ENCODE measurements around the gene ACSF3.

The ACSF3 gene

DNA sequence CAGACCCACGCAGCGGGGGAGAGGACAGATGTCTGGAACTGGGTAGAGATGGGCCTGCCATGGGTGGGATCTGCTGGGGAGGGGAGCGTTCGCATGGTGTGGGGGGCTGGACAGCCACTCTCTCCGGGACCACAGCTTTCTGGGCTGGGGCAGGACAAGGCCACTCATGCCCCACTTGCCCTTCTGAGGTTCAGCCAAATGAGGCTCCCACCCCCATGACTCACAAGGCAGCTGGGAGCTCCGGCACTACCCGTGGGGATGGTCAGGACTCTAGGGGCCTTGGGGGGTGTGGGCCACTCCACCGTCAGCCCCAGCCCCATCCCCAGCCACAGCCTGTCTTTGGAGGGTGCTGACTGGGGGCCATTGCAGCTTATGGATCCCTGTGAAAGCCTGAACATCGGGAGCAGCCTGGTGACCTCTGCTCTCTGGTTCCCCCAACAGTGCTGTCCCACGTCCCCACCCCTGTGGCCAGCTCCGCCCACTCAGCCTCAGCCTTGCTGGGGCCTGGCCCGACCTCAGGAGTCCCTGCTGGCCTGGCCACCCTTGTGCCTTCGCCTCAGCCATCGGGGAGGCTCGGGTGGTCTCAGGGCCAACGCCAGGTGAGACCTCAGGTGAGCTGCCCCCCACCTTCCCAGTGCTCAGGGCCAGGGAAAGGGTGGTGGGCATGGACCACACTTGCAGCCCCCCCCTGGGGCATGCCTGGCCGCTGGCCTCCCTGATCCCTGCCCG is 73.2 kb downstream of the ACSF3 start:
- Histone ChIP-seq H3K4me1 (ENCODE audit: control insufficient read depth in 2 of 2, insufficient read depth in 2 of 2, low read length in 2 of 2) (peaks cover 16% of the 10 kb centered on the region in 2 donors), H3K27ac (ENCODE audit: low read depth in 2 of 2, low read length in 2 of 2) (no peak overlapping the region), H3K9ac (ENCODE audit: low read depth in 1 of 2, low read length in 2 of 2) (peak overlapping the region in 1 of 2 donors; percentile 45), H3K27me3 (ENCODE audit: control insufficient read depth in 2 of 2, insufficient read depth in 2 of 2, low read length in 2 of 2) (peaks cover 9 to 16% of the 10 kb centered on the region in 2 donors), H3K4me3 (ENCODE audit: low read length in 2 of 2) (peak overlapping the region in 1 of 2 donors; percentile 20), H3K9me3 (ENCODE audit: control insufficient read depth in 2 of 2, low read length in 2 of 2) (no peaks in the 10 kb centered on the region), H3K36me3 (ENCODE audit: control insufficient read depth in 2 of 2, insufficient read depth in 2 of 2, low read length in 2 of 2) (no peaks in the 10 kb centered on the region)

DNA sequence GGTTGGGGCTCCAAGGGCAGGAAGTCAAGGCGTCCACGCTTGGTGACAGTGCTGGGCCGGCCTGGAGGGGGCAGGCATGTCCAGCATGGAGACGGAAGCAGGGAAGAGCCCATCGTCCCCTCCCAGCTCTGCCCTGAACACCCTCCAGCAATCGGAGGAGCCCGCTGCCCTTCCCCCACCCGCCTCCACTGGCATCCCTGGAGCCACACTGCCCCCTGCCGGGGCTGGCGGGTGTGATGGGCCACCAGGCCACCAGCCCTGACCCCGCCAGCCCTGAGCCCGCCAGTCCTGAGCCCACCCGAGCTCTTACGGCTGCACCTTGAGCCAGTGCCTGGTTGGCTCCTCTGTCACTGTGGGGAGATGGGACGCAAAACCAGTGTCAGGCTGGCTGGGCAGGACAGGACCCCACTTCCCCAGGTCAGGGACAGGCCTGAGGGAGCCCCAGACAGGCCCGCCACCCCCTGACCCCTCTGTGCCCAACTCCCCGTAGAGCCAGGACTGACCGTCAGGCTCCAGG is 73.8 kb downstream of the ACSF3 start:
- Histone ChIP-seq H3K27ac (ENCODE audit: low read depth in 2 of 2, low read length in 2 of 2) (no peak overlapping the region), H3K4me3 (ENCODE audit: low read length in 2 of 2) (peak overlapping the region in 1 of 2 donors; percentile 20), H3K9me3 (ENCODE audit: control insufficient read depth in 2 of 2, low read length in 2 of 2) (no peaks in the 10 kb centered on the region), H3K9ac (ENCODE audit: low read depth in 1 of 2, low read length in 2 of 2) (peak overlapping the region in 1 of 2 donors; percentile 45), H3K36me3 (ENCODE audit: control insufficient read depth in 2 of 2, insufficient read depth in 2 of 2, low read length in 2 of 2) (no peaks in the 10 kb centered on the region), H3K27me3 (ENCODE audit: control insufficient read depth in 2 of 2, insufficient read depth in 2 of 2, low read length in 2 of 2) (peaks cover 9 to 19% of the 10 kb centered on the region in 2 donors), H3K4me1 (ENCODE audit: control insufficient read depth in 2 of 2, insufficient read depth in 2 of 2, low read length in 2 of 2) (peaks cover 16% of the 10 kb centered on the region in 2 donors)

DNA sequence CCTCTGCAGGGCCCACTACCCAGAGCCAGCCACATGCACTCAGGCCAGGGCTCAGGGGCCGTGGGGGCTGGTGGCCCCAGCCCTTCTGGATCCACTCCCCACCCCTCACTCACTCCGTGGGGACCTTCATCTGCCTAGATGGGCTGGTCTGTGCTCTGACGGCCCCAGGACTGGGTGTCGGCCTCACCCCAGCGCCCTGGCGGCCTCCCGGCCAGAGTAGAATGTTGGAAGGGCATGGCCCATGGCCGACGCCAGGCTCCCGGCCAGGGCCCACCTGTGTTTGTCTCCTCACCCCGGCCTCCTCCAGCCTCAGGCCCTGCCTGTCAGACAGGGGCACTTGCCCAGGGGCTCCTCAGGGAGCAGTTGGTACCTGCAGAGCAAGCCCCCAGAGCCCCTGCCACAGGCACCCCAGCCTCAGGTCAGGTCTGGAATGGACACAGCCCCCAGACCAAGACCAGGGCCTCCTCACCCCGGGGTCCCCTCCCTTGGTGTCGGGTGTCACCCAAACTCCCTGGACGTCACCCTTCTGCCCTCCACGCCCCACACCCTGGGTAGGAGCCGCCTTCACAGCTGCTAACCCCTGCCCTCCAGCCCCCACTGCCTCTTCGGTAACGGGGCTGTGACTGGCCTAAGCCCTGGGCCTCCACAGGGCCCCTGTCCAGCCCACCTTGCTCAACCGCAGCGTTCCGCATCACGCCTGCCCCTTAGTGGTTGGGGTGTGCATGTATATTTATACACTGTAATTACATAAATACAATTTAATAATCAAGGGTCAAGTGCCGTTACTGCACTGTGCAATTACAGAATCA is 74.9 kb downstream of the ACSF3 start:
- H3K36me3 ChIP-seq (ENCODE audit: control insufficient read depth in 2 of 2, insufficient read depth in 2 of 2, low read length in 2 of 2), result no peaks in the 10 kb centered on the region
- no peak overlapping the region for H3K4me3 ChIP-seq (ENCODE audit: low read length in 2 of 2)
- no peak overlapping the region for H3K27ac ChIP-seq (ENCODE audit: low read depth in 2 of 2, low read length in 2 of 2)
- no peak overlapping the region for H3K9ac ChIP-seq (ENCODE audit: low read depth in 1 of 2, low read length in 2 of 2)
- H3K9me3 ChIP-seq (ENCODE audit: control insufficient read depth in 2 of 2, low read length in 2 of 2), result no peaks in the 10 kb centered on the region
- peaks cover 14 to 20% of the 10 kb centered on the region in 2 donors for H3K27me3 ChIP-seq (ENCODE audit: control insufficient read depth in 2 of 2, insufficient read depth in 2 of 2, low read length in 2 of 2)
- H3K4me1 ChIP-seq (ENCODE audit: control insufficient read depth in 2 of 2, insufficient read depth in 2 of 2, low read length in 2 of 2), result peaks cover 15 to 16% of the 10 kb centered on the region in 2 donors

DNA sequence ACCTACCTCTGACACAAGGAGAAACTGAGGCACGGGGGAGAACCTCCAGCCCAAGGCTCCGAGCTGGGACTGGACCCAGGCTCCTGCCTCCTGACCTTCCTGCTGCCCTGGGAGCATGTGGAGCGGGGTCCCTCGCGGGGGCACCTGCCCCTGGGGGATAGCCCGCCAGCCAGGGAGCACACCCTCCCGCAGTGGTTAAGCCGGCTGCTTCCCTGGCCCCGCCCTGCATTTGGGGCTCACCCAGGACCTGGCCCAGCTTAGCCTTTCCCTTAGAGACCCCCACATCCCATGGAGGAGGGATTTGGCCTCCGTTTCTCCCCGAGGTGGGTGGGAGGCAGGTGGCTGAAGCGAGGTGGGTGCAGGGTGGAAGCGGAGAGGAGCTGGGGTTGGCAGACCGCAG is 76.1 kb downstream of the ACSF3 start:
- no peaks in the 10 kb centered on the region for H3K36me3 ChIP-seq (ENCODE audit: control insufficient read depth in 2 of 2, insufficient read depth in 2 of 2, low read length in 2 of 2)
- peaks cover 13 to 16% of the 10 kb centered on the region in 2 donors for H3K4me1 ChIP-seq (ENCODE audit: control insufficient read depth in 2 of 2, insufficient read depth in 2 of 2, low read length in 2 of 2)
- no peaks in the 10 kb centered on the region for H3K9me3 ChIP-seq (ENCODE audit: control insufficient read depth in 2 of 2, low read length in 2 of 2)
- H3K9ac ChIP-seq (ENCODE audit: low read depth in 1 of 2, low read length in 2 of 2), result no peak overlapping the region
- H3K4me3 ChIP-seq (ENCODE audit: low read length in 2 of 2), result no peak overlapping the region
- peaks cover 18 to 20% of the 10 kb centered on the region in 2 donors for H3K27me3 ChIP-seq (ENCODE audit: control insufficient read depth in 2 of 2, insufficient read depth in 2 of 2, low read length in 2 of 2)
- no peak overlapping the region for H3K27ac ChIP-seq (ENCODE audit: low read depth in 2 of 2, low read length in 2 of 2)

DNA sequence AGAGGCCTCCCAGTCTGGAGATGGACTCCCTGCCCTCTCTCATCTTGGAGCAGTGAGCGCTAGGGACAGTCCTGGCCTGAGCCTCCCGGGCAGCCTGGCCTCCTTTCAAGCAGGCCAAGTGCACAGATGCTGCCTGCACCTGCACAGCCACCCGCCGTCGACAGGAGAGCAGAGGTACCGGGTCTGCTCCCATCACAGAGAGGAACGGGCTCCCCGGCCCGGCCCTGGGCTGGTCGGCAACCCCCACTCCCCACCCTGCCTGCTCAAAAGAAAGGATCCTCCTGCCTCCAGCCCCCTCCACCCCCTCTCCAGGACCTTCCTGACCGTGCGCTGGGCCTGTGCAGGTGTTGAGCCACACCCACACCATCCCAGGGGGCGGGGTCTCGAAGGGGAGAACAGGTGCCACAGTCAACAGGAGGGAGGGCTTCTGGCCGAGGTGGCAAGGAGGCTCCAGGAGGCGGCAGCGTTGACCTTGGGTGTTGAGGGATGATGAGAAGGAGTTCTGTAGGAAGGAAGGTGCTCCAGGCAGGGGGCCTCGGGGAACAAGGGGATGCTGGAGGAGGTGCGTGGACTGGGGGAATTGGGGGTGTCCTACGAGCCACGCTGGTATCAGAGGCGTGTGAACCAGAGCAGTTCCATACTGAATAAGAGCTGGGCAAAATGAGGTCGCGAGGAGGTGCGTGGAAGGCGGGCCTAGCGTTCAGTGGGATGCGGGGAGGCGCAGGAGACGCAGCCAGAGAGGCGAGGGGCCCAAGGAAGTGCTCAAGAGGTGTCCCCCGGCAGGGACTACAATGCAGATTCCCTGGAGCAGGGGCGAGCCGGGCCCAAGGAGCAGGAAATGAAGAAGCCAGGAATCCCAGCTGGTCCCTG is 76.9 kb downstream of the ACSF3 start:
- H3K9ac ChIP-seq (ENCODE audit: low read depth in 1 of 2, low read length in 2 of 2), result peak overlapping the region; percentile 41 to 56
- H3K27ac ChIP-seq (ENCODE audit: low read depth in 2 of 2, low read length in 2 of 2), result peak overlapping the region in 1 of 2 donors; percentile 16
- H3K36me3 ChIP-seq (ENCODE audit: control insufficient read depth in 2 of 2, insufficient read depth in 2 of 2, low read length in 2 of 2), result no peaks in the 10 kb centered on the region
- peaks cover 13 to 16% of the 10 kb centered on the region in 2 donors for H3K4me1 ChIP-seq (ENCODE audit: control insufficient read depth in 2 of 2, insufficient read depth in 2 of 2, low read length in 2 of 2)
- H3K4me3 ChIP-seq (ENCODE audit: low read length in 2 of 2), result peak overlapping the region; percentile 48 to 56
- peaks cover 18 to 20% of the 10 kb centered on the region in 2 donors for H3K27me3 ChIP-seq (ENCODE audit: control insufficient read depth in 2 of 2, insufficient read depth in 2 of 2, low read length in 2 of 2)
- no peaks in the 10 kb centered on the region for H3K9me3 ChIP-seq (ENCODE audit: control insufficient read depth in 2 of 2, low read length in 2 of 2)

DNA sequence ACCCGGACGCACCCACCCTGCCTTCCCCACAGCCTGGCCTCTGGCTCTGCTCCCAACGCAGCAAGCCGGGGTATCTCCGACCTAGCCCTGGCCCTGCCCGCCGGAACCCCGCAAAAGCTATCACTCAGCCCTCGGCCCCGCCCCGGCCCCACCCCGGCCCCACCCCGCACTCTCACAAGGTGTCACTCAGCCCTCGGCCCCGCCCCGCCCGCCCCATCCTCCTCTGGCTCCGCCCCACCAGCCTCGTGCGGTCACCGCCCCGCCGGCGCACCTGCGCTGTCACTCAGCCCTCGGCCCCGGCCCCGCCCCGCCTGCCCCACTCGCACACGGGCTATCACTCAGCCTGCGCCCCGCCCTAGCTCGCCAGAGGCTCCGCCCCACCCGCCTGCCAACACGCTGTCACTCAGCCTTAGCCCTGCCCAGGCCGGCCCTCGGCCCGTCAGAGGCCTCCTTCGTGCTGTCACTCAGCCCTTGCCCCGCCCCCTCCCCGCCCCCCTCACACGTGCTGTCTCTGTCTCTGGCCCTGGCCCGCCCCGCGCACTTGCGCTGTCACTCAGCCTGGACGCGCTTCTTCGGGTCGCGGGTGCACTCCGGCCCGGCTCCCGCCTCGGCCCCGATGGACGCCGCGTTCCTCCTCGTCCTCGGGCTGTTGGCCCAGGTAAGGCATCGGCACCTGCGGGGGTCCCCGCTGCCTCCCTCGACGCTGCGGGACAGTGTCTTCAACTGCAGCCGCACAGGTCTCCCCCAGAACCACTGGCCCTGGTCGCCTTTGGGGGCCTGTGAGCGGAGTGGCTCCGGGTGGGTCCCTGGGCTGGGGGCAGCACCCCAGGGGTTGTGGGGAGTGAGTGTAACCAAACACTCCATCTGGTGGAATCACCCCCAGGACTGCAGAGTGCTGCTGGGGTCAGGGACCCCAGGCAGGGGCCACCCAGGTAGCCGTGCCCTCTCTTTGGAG is 77.8 kb downstream of the ACSF3 start, which contains the start of gene CDH15:
TSS of gene CDH15 (plus strand) at position 533 of the 955 bp plus-strand sequence. CDS start at position 617, 84 bp downstream.
- Histone ChIP-seq H3K9ac (ENCODE audit: low read depth in 1 of 2, low read length in 2 of 2) (peak within 1 kb of the TSS; percentile 41 to 56), H3K4me1 (ENCODE audit: control insufficient read depth in 2 of 2, insufficient read depth in 2 of 2, low read length in 2 of 2) (peaks cover 13 to 16% of the 10 kb centered on the region in 2 donors), H3K27me3 (ENCODE audit: control insufficient read depth in 2 of 2, insufficient read depth in 2 of 2, low read length in 2 of 2) (peaks cover 18 to 23% of the 10 kb centered on the region in 2 donors), H3K36me3 (ENCODE audit: control insufficient read depth in 2 of 2, insufficient read depth in 2 of 2, low read length in 2 of 2) (no peaks in the 10 kb centered on the region), H3K9me3 (ENCODE audit: control insufficient read depth in 2 of 2, low read length in 2 of 2) (no peaks in the 10 kb centered on the region), H3K4me3 (ENCODE audit: low read length in 2 of 2) (peak within 1 kb of the TSS; percentile 48 to 56), H3K27ac (ENCODE audit: low read depth in 2 of 2, low read length in 2 of 2) (peak within 1 kb of the TSS in 1 of 2 donors; percentile 16)

DNA sequence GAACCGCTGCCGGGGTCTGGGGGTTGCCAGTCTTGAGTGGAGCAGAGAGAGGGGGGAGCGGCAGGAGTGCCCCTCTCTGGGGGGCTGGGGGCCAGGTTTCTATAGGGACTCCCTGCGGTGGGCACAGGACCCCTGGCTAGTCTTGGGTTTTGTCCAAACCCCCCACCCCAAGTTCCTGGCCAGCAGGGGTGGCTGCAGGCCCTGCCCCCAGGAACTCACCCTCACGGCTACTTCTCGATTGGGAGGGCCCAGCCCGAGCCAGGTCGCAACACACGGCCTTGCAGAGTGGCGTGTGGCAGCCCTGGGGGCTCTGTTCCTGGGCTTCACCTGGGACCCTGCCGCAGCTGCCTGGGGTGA is 78.5 kb downstream of the ACSF3 start:
- Histone ChIP-seq H3K36me3 (ENCODE audit: control insufficient read depth in 2 of 2, insufficient read depth in 2 of 2, low read length in 2 of 2) (no peaks in the 10 kb centered on the region), H3K9ac (ENCODE audit: low read depth in 1 of 2, low read length in 2 of 2) (no peak overlapping the region), H3K27ac (ENCODE audit: low read depth in 2 of 2, low read length in 2 of 2) (no peak overlapping the region), H3K27me3 (ENCODE audit: control insufficient read depth in 2 of 2, insufficient read depth in 2 of 2, low read length in 2 of 2) (peaks cover 18 to 23% of the 10 kb centered on the region in 2 donors), H3K4me3 (ENCODE audit: low read length in 2 of 2) (no peak overlapping the region), H3K9me3 (ENCODE audit: control insufficient read depth in 2 of 2, low read length in 2 of 2) (no peaks in the 10 kb centered on the region), H3K4me1 (ENCODE audit: control insufficient read depth in 2 of 2, insufficient read depth in 2 of 2, low read length in 2 of 2) (peaks cover 10 to 13% of the 10 kb centered on the region in 2 donors)

DNA sequence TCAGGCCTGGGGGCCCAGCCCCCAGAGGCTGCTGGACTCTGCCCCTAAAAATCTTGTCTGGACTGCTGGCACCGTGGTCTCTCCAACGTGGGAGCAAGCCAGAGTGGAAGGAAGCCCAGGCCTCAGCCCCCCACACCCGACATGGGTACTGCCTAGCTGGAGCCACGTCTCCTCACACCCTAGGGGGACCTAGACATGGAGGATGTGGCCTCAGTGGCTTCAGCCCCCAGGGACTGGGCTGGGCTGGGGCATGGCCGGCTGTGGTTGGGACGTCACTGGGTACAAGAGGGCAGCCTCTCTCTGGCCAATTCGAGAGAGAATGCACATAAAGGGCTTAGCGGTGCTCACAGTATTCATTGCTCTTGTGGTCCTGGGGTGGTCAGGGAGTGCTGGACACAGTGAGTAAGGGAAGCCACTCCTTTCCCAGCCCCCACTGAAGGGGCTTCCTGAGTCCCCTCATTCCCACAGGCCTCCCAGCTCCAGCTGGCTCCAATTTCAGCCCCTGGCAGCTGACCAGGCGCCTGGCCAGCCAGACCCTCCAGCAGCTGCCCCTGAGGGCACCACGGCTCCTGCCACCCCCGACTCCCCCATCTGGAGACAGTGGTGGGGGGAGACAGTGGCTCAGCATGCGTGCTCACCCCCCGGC is 79.0 kb downstream of the ACSF3 start:
- Histone ChIP-seq H3K9ac (ENCODE audit: low read depth in 1 of 2, low read length in 2 of 2) (no peak overlapping the region), H3K27me3 (ENCODE audit: control insufficient read depth in 2 of 2, insufficient read depth in 2 of 2, low read length in 2 of 2) (peaks cover 18 to 23% of the 10 kb centered on the region in 2 donors), H3K4me3 (ENCODE audit: low read length in 2 of 2) (no peak overlapping the region), H3K9me3 (ENCODE audit: control insufficient read depth in 2 of 2, low read length in 2 of 2) (no peaks in the 10 kb centered on the region), H3K4me1 (ENCODE audit: control insufficient read depth in 2 of 2, insufficient read depth in 2 of 2, low read length in 2 of 2) (peaks cover 8 to 11% of the 10 kb centered on the region in 2 donors), H3K36me3 (ENCODE audit: control insufficient read depth in 2 of 2, insufficient read depth in 2 of 2, low read length in 2 of 2) (no peaks in the 10 kb centered on the region), H3K27ac (ENCODE audit: low read depth in 2 of 2, low read length in 2 of 2) (no peak overlapping the region)
